ENCODE results near the gene SLC16A11.

- TF ChIP-seq, protein P1, sequence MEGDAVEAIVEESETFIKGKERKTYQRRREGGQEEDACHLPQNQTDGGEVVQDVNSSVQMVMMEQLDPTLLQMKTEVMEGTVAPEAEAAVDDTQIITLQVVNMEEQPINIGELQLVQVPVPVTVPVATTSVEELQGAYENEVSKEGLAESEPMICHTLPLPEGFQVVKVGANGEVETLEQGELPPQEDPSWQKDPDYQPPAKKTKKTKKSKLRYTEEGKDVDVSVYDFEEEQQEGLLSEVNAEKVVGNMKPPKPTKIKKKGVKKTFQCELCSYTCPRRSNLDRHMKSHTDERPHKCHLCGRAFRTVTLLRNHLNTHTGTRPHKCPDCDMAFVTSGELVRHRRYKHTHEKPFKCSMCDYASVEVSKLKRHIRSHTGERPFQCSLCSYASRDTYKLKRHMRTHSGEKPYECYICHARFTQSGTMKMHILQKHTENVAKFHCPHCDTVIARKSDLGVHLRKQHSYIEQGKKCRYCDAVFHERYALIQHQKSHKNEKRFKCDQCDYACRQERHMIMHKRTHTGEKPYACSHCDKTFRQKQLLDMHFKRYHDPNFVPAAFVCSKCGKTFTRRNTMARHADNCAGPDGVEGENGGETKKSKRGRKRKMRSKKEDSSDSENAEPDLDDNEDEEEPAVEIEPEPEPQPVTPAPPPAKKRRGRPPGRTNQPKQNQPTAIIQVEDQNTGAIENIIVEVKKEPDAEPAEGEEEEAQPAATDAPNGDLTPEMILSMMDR (conservative IDR thresholded peaks at IDR 0.05; ENCODE audit: low read depth, low read length) = no peak
- TF ChIP-seq ELK1 (IDR thresholded peaks at IDR 0.05; ENCODE audit: borderline replicate concordance, low read depth, low read length) = no peak
- no peak for TF ChIP-seq POLR2A (IDR thresholded peaks at IDR 0.05; ENCODE audit: low read depth, low read length)
- no peak for TF ChIP-seq CHD1 (IDR thresholded peaks at IDR 0.05; ENCODE audit: low read depth, low read length)
- no peak for TF ChIP-seq FOS (IDR thresholded peaks at IDR 0.05; ENCODE audit: low read depth, low read length)
- TF ChIP-seq MAZ (IDR thresholded peaks at IDR 0.05; ENCODE audit: borderline replicate concordance, low read depth, low read length) = no peak
- no peak for TF ChIP-seq BHLHE40 (IDR thresholded peaks at IDR 0.05; ENCODE audit: low read depth, low read length)
- no peak for TF ChIP-seq MXI1 (IDR thresholded peaks at IDR 0.05; ENCODE audit: borderline replicate concordance, low read depth, low read length)
- TF ChIP-seq RFX5 (IDR thresholded peaks at IDR 0.05; ENCODE audit: low read depth, low read length) = no peak
- TF ChIP-seq SMC3 (IDR thresholded peaks at IDR 0.05; ENCODE audit: low read depth, low read length) = no peak
- no peak for TF ChIP-seq USF2 (IDR thresholded peaks at IDR 0.05; ENCODE audit: low read depth, low read length)
Measured at GRCh38 chr17:7041607-7042500, 2.0 kb downstream of the SLC16A11 start.

Measured in IMR-90 (cell line).